Thyroid gland (tissue), 4 donors: ENCODE data around the gene UBQLN4. TPM values are rescaled to one million over a fixed set of nuclear protein-coding genes. Genes with fewer than 3 reads are reported as not detected.

Source experiments
- DNase-seq, 2 donors: peaks; one replicate each; pipeline ENCODE4 v3.0.0-alpha.2; 2019
- H3K27ac ChIP-seq, 3 donors: fragments of 200-600 bp; sonication (generic); 1 replicate in 2 of 3; 2 replicates in 1 of 3; pipeline ENCODE4 v1.5.1; 2016 to 2019; ENCODE audit warnings: mild to moderate bottlenecking in 1 of 3, moderate library complexity in 1 of 3
- H3K27me3 ChIP-seq: fragments of 200-600 bp; sonication (generic); one replicate; pipeline ENCODE4 v1.5.1; 2019
- H3K36me3 ChIP-seq, 2 donors: fragments of 200-600 bp; sonication (generic); one replicate each; pipeline ENCODE4 v1.5.1; 2016 to 2019
- H3K4me1 ChIP-seq, 2 donors: fragments of 200-600 bp; sonication (generic); one replicate each; pipeline ENCODE4 v1.5.1; 2017 to 2019
- H3K4me3 ChIP-seq, 3 donors: fragments of 200-600 bp; sonication (generic); replicated peaks in 1 of 3; 1 replicate in 2 of 3; 2 replicates in 1 of 3; pipeline ENCODE4 v1.5.1; 2016; ENCODE audit warnings: mild to moderate bottlenecking in 1 of 3
- H3K9me3 ChIP-seq: fragments of 200-600 bp; sonication (generic); one replicate; pipeline ENCODE4 v1.5.1; 2017
- CTCF ChIP-seq, 6 experiments: fragments of 200-600 bp in 3 of 6; fragments of 450-650 bp in 3 of 6; sonication (generic) in 3 of 6; IDR thresholded peaks; one replicate each; pipeline ENCODE4 v1.5.1; 2016 to 2019; ENCODE audit warnings: antibody characterized with exemption in 6 of 6, mild to moderate bottlenecking in 2 of 6, inconsistent platforms in 1 of 6, moderate library complexity in 1 of 6
- POLR2A ChIP-seq, 2 donors: fragments of 450-650 bp; IDR thresholded peaks; one replicate each; pipeline ENCODE4 v1.6.1; 2017; ENCODE audit warnings: antibody characterized with exemption in 2 of 2, mild to moderate bottlenecking in 2 of 2, moderate library complexity in 1 of 2
- WGBS, 2 donors: methylation state at CpG; one replicate each; pipeline ENCODE4 v1.1.5; 2017; 5-methylcytosine and 5-hydroxymethylcytosine counted together
- intact Hi-C: fragments of 100-400 bp; cut with DNase I; formaldehyde crosslinking; loops from one replicate; pipeline ENCODE4 v1.15.1; 2023
- total RNA-seq, 4 donors: library from RNA; depleted of rRNA; stranded (reverse); fragments of >200 nt; gene quantifications; one replicate each; pipeline ENCODE4 v1.2.3, GENCODE V29; 2016

The UBQLN4 gene
- total RNA-seq, 4 donors from 2014 or later, result 10.8 to 18.8 (median 16.9) TPM

- peak overlapping the region; percentile 67 to 82 (median 72) for H3K27ac ChIP-seq
- WGBS, 2 donors, result 28 to 32% methylated on average over 2 of the region's 2 CpGs
- no peaks in the 10 kb centered on the region for H3K27me3 ChIP-seq
- peak overlapping the region in 1 of 3 donors; percentile 8 for H3K4me3 ChIP-seq
- H3K36me3 ChIP-seq, result peaks cover 3 to 5% of the 10 kb centered on the region in 2 donors
- H3K4me1 ChIP-seq, result peaks cover 27 to 40% of the 10 kb centered on the region in 2 donors
- intact Hi-C loops, result no loop called here
- H3K9me3 ChIP-seq, result no peaks in the 10 kb centered on the region
- no peak for DNase-seq
- no peak for TF ChIP-seq POLR2A (IDR thresholded peaks at IDR 0.05)
- no peak for TF ChIP-seq CTCF (IDR thresholded peaks at IDR 0.05)
These were observed 49.7 kb downstream of the UBQLN4 start for GRCh38 chr1:156003923-156004188.

GRCh38 chr1:156002188-156002911 lies 51.2 kb downstream of the UBQLN4 start:
- H3K4me1 ChIP-seq, result peaks cover 24 to 38% of the 10 kb centered on the region in 2 donors
- no peak overlapping the region for H3K4me3 ChIP-seq
- intact Hi-C loops, result no loop called here
- 34 to 52% methylated on average over 3 of the region's 3 CpGs for WGBS, 2 donors
- no peak for TF ChIP-seq POLR2A (IDR thresholded peaks at IDR 0.05)
- no peak for TF ChIP-seq CTCF (IDR thresholded peaks at IDR 0.05)
- DNase-seq, result peak; percentile 59 to 61
- H3K27ac ChIP-seq, result peak overlapping the region; percentile 67 to 82 (median 72)
- H3K36me3 ChIP-seq, result no peaks in the 10 kb centered on the region
- no peaks in the 10 kb centered on the region for H3K9me3 ChIP-seq
- no peaks in the 10 kb centered on the region for H3K27me3 ChIP-seq

GRCh38 chr1:156001662-156002171 lies 51.9 kb downstream of the UBQLN4 start:
- Histone ChIP-seq H3K4me3 (no peak overlapping the region), H3K9me3 (no peaks in the 10 kb centered on the region), H3K4me1 (peaks cover 24 to 38% of the 10 kb centered on the region in 2 donors), H3K27ac (peak overlapping the region; percentile 67 to 82 (median 72)), H3K36me3 (no peaks in the 10 kb centered on the region), H3K27me3 (no peaks in the 10 kb centered on the region)
- intact Hi-C loops, result no loop called here
- TF ChIP-seq POLR2A (IDR thresholded peaks at IDR 0.05) (no peak), CTCF (IDR thresholded peaks at IDR 0.05) (peak in 1 of 6 experiments; percentile 20)
- no peak for DNase-seq
- 23 to 27% methylated on average over 4 of the region's 4 CpGs for WGBS, 2 donors

- peaks cover 24 to 38% of the 10 kb centered on the region in 2 donors for H3K4me1 ChIP-seq
- H3K36me3 ChIP-seq, result no peaks in the 10 kb centered on the region
- no peaks in the 10 kb centered on the region for H3K27me3 ChIP-seq
- intact Hi-C loops, result no loop called here
- 47 to 51% methylated on average over 10 of the region's 10 CpGs for WGBS, 2 donors
- peak overlapping the region; percentile 42 to 82 (median 46) for H3K27ac ChIP-seq
- H3K9me3 ChIP-seq, result no peaks in the 10 kb centered on the region
- no peak for DNase-seq
- no peak for TF ChIP-seq POLR2A (IDR thresholded peaks at IDR 0.05)
- TF ChIP-seq CTCF (IDR thresholded peaks at IDR 0.05), result no peak
- no peak overlapping the region for H3K4me3 ChIP-seq
These were observed 52.5 kb downstream of the UBQLN4 start for GRCh38 chr1:156001021-156001661.

GRCh38 chr1:155999964-156000363 lies 53.6 kb downstream of the UBQLN4 start:
- Histone ChIP-seq H3K27me3 (no peaks in the 10 kb centered on the region), H3K36me3 (no peaks in the 10 kb centered on the region), H3K9me3 (no peaks in the 10 kb centered on the region), H3K27ac (no peak overlapping the region), H3K4me1 (peaks cover 24 to 38% of the 10 kb centered on the region in 2 donors), H3K4me3 (no peak overlapping the region)
- no peak for TF ChIP-seq CTCF (IDR thresholded peaks at IDR 0.05)
- no peak for TF ChIP-seq POLR2A (IDR thresholded peaks at IDR 0.05)
- no peak for DNase-seq
- intact Hi-C loops, result no loop called here
- 93 to 96% methylated on average over 1 of the region's 1 CpG for WGBS, 2 donors
